Measurements from ENCODE around the gene ENTPD6.

DNA sequence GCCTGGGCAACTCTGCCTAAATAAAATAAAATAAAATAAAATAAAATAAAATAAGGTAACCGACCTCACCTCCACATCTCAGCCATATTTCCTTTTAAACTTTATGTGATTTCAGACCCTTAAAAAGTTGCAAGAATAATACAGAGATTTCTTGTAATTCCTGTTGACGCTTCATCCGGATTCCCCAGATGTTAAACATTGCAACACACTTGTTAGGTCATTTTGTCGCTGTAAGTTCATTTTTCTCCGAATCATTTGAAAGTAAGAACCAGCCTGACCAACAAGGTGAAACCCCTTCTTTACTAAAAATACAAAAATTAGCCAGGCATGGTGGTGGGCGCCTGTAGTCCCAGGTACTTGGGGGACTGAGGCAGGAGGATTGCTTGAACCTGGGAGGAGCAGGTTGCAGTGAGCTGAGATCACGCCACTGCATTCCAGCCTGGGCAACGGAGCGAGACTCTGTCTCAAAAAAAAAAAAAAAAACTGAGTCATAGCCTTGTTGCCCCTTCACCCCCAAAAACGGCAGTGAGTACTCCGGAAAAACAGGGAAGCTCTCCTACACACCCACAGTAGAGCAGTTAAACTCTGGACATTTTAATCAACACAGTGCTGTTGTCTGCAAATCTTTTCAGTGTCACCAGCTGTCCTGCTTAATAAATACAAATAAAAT lies 58.2 kb downstream of the ENTPD6 start:
- TF ChIP-seq, protein P1, sequence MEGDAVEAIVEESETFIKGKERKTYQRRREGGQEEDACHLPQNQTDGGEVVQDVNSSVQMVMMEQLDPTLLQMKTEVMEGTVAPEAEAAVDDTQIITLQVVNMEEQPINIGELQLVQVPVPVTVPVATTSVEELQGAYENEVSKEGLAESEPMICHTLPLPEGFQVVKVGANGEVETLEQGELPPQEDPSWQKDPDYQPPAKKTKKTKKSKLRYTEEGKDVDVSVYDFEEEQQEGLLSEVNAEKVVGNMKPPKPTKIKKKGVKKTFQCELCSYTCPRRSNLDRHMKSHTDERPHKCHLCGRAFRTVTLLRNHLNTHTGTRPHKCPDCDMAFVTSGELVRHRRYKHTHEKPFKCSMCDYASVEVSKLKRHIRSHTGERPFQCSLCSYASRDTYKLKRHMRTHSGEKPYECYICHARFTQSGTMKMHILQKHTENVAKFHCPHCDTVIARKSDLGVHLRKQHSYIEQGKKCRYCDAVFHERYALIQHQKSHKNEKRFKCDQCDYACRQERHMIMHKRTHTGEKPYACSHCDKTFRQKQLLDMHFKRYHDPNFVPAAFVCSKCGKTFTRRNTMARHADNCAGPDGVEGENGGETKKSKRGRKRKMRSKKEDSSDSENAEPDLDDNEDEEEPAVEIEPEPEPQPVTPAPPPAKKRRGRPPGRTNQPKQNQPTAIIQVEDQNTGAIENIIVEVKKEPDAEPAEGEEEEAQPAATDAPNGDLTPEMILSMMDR (IDR thresholded peaks at IDR 0.05; ENCODE audit: poor library complexity, severe bottlenecking): no peak
- no peak for TF ChIP-seq EZH2 (IDR thresholded peaks at IDR 0.05; ENCODE audit: borderline replicate concordance, insufficient read depth, low read length, poor library complexity, severe bottlenecking)
- TF ChIP-seq RAD21 (conservative IDR thresholded peaks at IDR 0.05): no peak
- no peak for TF ChIP-seq POLR2AphosphoS5 (IDR thresholded peaks at IDR 0.05)
- TF ChIP-seq, protein P2, sequence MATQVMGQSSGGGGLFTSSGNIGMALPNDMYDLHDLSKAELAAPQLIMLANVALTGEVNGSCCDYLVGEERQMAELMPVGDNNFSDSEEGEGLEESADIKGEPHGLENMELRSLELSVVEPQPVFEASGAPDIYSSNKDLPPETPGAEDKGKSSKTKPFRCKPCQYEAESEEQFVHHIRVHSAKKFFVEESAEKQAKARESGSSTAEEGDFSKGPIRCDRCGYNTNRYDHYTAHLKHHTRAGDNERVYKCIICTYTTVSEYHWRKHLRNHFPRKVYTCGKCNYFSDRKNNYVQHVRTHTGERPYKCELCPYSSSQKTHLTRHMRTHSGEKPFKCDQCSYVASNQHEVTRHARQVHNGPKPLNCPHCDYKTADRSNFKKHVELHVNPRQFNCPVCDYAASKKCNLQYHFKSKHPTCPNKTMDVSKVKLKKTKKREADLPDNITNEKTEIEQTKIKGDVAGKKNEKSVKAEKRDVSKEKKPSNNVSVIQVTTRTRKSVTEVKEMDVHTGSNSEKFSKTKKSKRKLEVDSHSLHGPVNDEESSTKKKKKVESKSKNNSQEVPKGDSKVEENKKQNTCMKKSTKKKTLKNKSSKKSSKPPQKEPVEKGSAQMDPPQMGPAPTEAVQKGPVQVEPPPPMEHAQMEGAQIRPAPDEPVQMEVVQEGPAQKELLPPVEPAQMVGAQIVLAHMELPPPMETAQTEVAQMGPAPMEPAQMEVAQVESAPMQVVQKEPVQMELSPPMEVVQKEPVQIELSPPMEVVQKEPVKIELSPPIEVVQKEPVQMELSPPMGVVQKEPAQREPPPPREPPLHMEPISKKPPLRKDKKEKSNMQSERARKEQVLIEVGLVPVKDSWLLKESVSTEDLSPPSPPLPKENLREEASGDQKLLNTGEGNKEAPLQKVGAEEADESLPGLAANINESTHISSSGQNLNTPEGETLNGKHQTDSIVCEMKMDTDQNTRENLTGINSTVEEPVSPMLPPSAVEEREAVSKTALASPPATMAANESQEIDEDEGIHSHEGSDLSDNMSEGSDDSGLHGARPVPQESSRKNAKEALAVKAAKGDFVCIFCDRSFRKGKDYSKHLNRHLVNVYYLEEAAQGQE (IDR thresholded peaks at IDR 0.05; ENCODE audit: borderline replicate concordance): no peak
- no peak for TF ChIP-seq SMC3 (conservative IDR thresholded peaks at IDR 0.05; ENCODE audit: poor library complexity)
